ENCODE measurements around the gene ASCC3.

ASCC3 gene

GRCh38 chr6:100618351-100618671, 262.8 kb downstream of the ASCC3 start:
- TF ChIP-seq POLR2A (IDR thresholded peaks at IDR 0.05; ENCODE audit: low read length) (no peak), GATA1 (IDR thresholded peaks at IDR 0.05; ENCODE audit: low read depth, low read length) (no peak)
- DNase-seq = no peak

- no peak for TF ChIP-seq POLR2A (IDR thresholded peaks at IDR 0.05; ENCODE audit: low read length)
- TF ChIP-seq GATA1 (IDR thresholded peaks at IDR 0.05; ENCODE audit: low read depth, low read length) = no peak
- peak; percentile 1 to 27 for DNase-seq
These were observed 263.3 kb downstream of the ASCC3 start for GRCh38 chr6:100617633-100618350.

- TF ChIP-seq GATA1 (IDR thresholded peaks at IDR 0.05; ENCODE audit: low read depth, low read length) = no peak
These were observed 266.2 kb downstream of the ASCC3 start for GRCh38 chr6:100614933-100615332.

GRCh38 chr6:100614386-100614785, 266.7 kb downstream of the ASCC3 start:
- DNase-seq = no peak
- TF ChIP-seq GATA1 (IDR thresholded peaks at IDR 0.05; ENCODE audit: low read depth, low read length) = no peak
- TF ChIP-seq POLR2A (IDR thresholded peaks at IDR 0.05; ENCODE audit: low read length) = no peak

More at GRCh38 chr6:100614933-100615332, 266.2 kb downstream of the ASCC3 start:
- DNase-seq = no peak

GRCh38 chr6:100613656-100614055, 267.5 kb downstream of the ASCC3 start:
- TF ChIP-seq GATA1 (IDR thresholded peaks at IDR 0.05; ENCODE audit: low read depth, low read length) (no peak), POLR2A (IDR thresholded peaks at IDR 0.05; ENCODE audit: low read length) (no peak)

GRCh38 chr6:100612094-100612493, 269.0 kb downstream of the ASCC3 start:
- TF ChIP-seq POLR2A (IDR thresholded peaks at IDR 0.05; ENCODE audit: low read length) (no peak), GATA1 (IDR thresholded peaks at IDR 0.05; ENCODE audit: low read depth, low read length) (no peak)
- no peak for DNase-seq

More at GRCh38 chr6:100613656-100614055, 267.5 kb downstream of the ASCC3 start:
- no peak for DNase-seq

GRCh38 chr6:100599088-100599770, 281.9 kb downstream of the ASCC3 start:
- TF ChIP-seq POLR2A (IDR thresholded peaks at IDR 0.05; ENCODE audit: low read length) (no peak), GATA1 (IDR thresholded peaks at IDR 0.05; ENCODE audit: low read depth, low read length) (no peak)
- DNase-seq = no peak

- TF ChIP-seq GATA1 (IDR thresholded peaks at IDR 0.05; ENCODE audit: low read depth, low read length) (no peak), POLR2A (IDR thresholded peaks at IDR 0.05; ENCODE audit: low read length) (no peak)
- no peak for DNase-seq
These were observed 285.7 kb downstream of the ASCC3 start for GRCh38 chr6:100595456-100595855.

GRCh38 chr6:100593522-100593921, 287.6 kb downstream of the ASCC3 start:
- DNase-seq = no peak
- no peak for TF ChIP-seq GATA1 (IDR thresholded peaks at IDR 0.05; ENCODE audit: low read depth, low read length)
- TF ChIP-seq POLR2A (IDR thresholded peaks at IDR 0.05; ENCODE audit: low read length) = no peak

GRCh38 chr6:100592929-100593328, 288.2 kb downstream of the ASCC3 start:
- TF ChIP-seq POLR2A (IDR thresholded peaks at IDR 0.05; ENCODE audit: low read length) (no peak), GATA1 (IDR thresholded peaks at IDR 0.05; ENCODE audit: low read depth, low read length) (no peak)

GRCh38 chr6:100577425-100577824, 303.7 kb downstream of the ASCC3 start:
- TF ChIP-seq GATA1 (IDR thresholded peaks at IDR 0.05; ENCODE audit: low read depth, low read length) (no peak), POLR2A (IDR thresholded peaks at IDR 0.05; ENCODE audit: low read length) (no peak)
- no peak for DNase-seq

More at GRCh38 chr6:100592929-100593328, 288.2 kb downstream of the ASCC3 start:
- DNase-seq = no peak

- no peak for DNase-seq
- TF ChIP-seq GATA1 (IDR thresholded peaks at IDR 0.05; ENCODE audit: low read depth, low read length) (no peak), POLR2A (IDR thresholded peaks at IDR 0.05; ENCODE audit: low read length) (no peak)
These were observed 305.2 kb downstream of the ASCC3 start for GRCh38 chr6:100575921-100576320.

GRCh38 chr6:100574836-100575235, 306.3 kb downstream of the ASCC3 start:
- TF ChIP-seq GATA1 (IDR thresholded peaks at IDR 0.05; ENCODE audit: low read depth, low read length) = no peak
- TF ChIP-seq POLR2A (IDR thresholded peaks at IDR 0.05; ENCODE audit: low read length) = no peak
- no peak for DNase-seq

GRCh38 chr6:100573166-100573565, 308.0 kb downstream of the ASCC3 start:
- TF ChIP-seq GATA1 (IDR thresholded peaks at IDR 0.05; ENCODE audit: low read depth, low read length) (no peak), POLR2A (IDR thresholded peaks at IDR 0.05; ENCODE audit: low read length) (no peak)
- DNase-seq = peak; percentile 2 to 4

- DNase-seq = no peak
- TF ChIP-seq POLR2A (IDR thresholded peaks at IDR 0.05; ENCODE audit: low read length) (no peak), GATA1 (IDR thresholded peaks at IDR 0.05; ENCODE audit: low read depth, low read length) (no peak)
These were observed 312.9 kb downstream of the ASCC3 start for GRCh38 chr6:100568255-100568654.

Data from erythroblast (primary cell).